GM18505 (cell line): ENCODE results near the gene PAPOLB.
"Not testable (repeated sequence)": the region's sequence is repeated elsewhere in the genome, so short reads cannot be mapped to it uniquely, and the experiment has no call there.

Experiments used
- ATAC-seq: cut with Tn5 transposase; IDR thresholded peaks from one replicate; pipeline ENCODE4 v1.9.1; 2021; ENCODE audit not compliant: unreplicated experiment
- POLR2A ChIP-seq: IDR thresholded peaks from 4 replicates; pipeline ENCODE4 v1.6.1; 2011; ENCODE audit warnings: borderline replicate concordance; ENCODE audit not compliant: insufficient read depth, insufficient read length; ENCODE audit errors: extremely low read depth

PAPOLB gene

DNA sequence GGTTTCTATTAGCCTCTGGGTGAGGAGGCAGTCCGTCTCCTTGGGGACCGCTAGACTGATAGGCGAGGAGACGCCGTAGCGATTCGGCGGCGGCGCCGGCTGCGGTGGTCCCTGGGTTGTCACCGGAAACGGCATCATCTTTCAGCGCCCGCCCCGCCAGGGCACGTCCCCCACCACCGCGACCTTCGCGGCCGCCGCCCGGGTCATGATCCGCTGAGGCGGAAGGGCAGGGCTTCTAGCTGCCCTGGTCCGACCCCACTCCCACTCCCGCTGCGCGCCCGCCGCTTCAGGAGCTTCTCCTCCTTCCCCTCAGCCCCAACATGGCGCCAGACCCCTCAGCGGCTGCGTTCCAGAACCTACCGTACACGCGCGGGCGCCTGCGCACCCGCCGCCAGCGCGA, at the start of gene PAPOLB:
PAPOLB (minus strand) TSS at position 358 of the 400 bp plus-strand sequence; CDS start at position 138, 220 bp downstream.
- no peak for TF ChIP-seq POLR2A
- no peak for ATAC-seq

DNA sequence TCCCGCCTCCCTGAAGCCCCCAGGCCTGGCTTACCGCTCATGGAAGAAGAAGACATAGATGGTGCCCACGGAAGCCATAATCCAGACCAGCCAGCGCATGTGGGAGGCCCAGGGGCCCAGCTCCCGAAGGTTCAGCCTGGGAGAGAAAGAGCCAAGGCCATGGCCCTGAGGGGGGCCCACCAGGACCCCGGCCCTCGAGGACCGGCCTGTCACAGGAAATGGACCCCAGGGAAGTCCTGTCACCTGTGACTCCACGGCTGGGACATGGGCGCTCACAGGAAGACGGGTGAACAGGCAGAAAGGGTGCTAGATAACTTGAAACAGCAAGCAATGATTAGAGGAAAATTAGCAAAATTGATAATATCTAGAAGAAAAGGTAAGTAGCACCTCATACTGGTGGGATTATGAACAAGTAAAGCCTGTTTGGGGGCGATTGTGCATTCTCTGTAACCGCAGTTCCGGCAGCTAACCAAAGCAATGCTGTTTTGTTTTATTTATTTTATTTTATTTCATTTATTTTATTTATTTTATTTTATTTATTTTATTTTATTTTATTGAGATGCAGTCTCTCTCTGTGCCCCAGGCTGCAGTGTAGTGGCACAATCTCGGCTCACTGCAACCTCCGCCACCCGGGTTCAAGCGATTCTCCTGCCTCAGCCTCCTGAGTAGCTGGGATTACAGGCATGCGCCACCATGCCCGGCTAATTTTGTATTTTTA, 49.4 kb upstream of the PAPOLB start:
- no peak for TF ChIP-seq POLR2A
- no peak for ATAC-seq

DNA sequence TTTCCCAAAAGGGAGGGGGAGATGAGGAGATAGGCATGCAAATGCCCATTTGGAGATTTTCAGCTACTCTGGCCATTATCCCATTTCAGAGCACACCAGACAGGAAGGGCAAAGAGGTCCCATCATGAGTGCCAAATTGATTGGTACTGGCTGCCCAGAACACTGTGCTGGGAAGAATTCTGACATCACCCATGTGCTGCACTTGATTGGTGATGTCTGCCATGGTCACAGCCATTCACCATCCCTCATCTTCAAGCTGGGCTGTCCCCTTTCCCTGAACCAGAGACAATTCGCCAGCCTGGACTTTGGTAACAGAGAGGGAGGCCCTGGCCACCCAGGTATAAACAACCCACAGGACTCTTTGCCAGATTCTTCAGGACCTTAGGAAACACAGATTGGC, 44.9 kb upstream of the PAPOLB start:
- ATAC-seq: no peak
- no peak for TF ChIP-seq POLR2A

DNA sequence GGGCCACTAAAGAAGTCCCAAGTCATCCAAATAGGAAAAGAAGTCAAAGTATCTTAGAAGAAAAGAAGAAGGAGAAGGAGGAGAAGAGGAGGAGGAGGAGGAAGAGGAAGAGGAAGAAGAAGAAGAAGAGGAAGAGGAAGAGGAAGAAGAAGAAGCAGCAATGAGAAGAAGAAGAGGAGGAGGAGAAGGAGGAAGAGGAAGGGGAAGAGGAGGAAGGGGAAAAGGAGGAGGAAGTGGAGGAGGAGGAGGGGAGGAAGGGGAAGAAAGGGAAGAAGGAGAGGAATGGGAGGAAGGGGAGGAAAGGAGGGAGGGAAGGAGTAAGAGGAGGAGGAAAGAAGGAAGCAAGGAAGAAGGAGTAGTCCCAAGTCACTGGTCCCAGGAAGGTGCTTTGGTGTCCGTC, 43.3 kb upstream of the PAPOLB start:
- ATAC-seq: no peak
- TF ChIP-seq POLR2A: no peak

DNA sequence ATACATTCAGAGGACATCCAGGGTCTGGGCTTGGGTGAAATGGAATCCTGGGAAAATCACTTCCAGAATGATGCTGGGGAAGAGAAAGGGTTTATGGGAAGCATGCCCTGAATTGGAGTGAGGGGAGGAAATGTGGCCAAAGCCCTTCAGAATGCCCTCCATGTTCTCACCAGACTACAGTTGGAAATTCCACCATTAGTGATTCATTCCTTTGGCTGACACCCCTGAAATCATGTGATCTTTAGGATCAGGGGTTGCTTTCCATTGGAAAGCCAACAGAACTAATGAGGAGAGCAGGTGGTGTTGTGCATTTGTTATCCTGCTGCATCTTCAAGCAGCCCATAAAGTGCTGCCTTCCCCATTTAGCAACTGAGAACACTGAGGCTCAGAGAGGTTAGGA, 42.5 kb upstream of the PAPOLB start:
- no peak for ATAC-seq

DNA sequence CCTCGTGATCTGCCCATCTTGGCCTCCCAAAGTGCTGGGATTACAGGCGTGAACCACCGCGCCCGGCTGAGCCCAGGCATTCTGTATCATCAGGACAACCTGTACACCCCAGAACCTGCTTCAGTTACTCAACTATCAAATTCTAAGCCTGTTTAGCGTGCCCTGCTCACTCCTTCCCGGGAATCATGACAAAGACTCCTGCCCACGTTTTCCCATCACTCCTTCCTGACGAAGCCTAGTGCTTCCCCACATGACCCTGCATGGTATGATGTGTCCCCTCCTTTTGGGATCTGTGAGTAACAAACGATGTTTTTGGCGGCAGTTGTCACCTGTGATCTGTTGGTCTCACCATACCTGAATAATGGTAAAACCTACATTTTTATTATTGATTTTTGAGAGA, 33.9 kb upstream of the PAPOLB start:
- no peak for ATAC-seq

More for the DNA sequence above, 42.5 kb upstream of the PAPOLB start:
- TF ChIP-seq POLR2A: no peak

DNA sequence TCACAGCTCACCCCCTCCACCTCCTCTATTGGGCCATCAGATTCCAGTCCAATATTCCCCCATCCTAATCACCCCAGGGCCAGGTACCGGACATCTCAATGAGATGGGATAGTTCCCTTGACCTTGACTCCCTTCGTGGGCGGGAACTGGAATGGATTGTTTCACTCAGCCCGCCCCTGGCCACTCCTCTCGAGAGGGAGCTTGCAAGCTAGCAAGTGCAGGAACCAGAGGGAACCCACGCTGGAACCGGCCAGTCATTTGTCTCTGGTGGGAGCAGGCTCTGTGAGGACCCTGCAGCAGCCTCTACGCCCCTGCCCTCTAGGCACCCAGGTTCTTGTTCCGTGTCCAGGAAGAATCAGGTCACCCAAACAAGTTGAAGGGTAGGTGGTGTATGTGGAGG, 32.7 kb upstream of the PAPOLB start:
- no peak for TF ChIP-seq POLR2A
- no peak for ATAC-seq

More for the DNA sequence above, 33.9 kb upstream of the PAPOLB start:
- no peak for TF ChIP-seq POLR2A

DNA sequence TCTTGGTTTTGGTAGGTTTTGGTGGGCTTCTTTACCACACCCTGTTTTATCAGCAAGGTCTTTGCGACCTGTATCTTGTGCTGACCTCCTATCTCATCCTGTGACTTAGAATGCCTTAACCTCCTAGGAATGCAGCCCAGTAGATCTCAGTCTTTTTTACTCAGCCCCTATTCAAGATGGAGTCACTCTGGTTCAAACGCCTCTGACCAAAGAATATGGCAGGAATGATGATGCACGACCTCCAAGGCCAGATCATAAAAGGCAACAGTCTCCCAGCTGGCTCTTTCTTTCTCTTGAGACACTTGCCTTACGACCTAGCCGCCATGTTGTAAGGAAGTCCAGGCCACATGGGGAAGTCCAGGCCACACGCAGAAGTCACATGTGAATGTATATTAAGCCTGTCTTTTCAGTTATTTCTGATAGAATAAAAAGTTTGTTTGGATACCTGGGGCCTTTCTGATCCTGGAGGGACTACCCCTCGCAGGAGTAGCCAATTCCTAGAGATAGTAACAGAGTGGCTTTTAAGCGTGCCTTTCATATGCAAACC, 32.2 kb upstream of the PAPOLB start:
- no peak for TF ChIP-seq POLR2A
- no peak for ATAC-seq

DNA sequence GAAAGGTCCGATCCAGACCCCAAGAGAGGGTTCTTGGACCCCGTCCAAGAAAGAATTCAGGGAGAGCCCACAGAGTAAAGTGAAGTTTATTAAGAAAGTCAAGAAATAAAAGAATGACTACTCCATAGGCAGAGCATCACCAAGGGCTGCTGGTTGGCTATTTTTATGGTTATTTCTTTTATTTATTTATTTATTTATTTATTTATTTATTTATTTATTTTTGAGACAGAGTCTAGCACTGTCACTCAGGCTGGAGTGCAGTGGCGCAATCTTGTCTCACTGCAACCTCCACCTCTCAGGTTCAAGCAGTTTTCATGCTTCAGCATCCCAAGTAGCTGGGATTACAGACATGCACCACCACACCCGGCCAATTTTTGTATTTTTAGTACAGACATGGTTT, 31.4 kb upstream of the PAPOLB start:
- not testable (repeated sequence) for ATAC-seq

DNA sequence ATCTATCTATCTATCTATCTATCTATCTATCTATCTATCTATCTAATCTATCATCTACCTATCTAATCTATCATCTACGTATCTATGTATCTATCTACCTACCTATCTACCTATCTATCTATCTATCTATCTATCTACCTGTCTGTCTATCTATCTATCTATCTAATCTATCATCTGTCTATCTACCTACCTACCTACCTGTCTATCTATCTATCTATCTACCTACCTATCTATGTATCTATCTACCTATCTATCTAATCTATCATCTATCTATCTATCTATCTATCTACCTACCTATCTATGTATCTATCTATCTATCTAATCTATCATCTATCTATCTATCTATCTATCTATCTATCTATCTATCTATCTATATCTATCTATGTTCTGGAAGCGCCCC, 29.7 kb upstream of the PAPOLB start:
- not testable (repeated sequence) for ATAC-seq

DNA sequence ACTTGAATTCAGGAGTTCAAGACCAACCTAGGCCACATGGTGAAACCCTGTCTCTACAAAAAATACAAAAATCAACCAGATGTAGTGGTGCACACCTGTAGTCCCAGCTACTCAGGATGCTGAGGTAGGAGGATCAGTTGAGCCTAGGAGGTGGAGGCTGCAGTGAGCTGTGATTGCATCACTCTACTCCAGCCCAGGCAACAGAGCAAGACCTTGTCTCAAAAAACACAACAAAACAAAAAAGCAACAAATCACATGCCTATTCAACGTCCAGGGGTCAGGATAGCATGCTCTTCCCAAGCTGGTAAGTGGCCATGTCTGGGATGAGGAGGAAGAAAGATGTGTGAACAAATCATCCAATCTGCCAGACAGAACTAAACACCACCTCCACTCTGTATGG, 27.9 kb upstream of the PAPOLB start:
- no peak for ATAC-seq
- no peak for TF ChIP-seq POLR2A

DNA sequence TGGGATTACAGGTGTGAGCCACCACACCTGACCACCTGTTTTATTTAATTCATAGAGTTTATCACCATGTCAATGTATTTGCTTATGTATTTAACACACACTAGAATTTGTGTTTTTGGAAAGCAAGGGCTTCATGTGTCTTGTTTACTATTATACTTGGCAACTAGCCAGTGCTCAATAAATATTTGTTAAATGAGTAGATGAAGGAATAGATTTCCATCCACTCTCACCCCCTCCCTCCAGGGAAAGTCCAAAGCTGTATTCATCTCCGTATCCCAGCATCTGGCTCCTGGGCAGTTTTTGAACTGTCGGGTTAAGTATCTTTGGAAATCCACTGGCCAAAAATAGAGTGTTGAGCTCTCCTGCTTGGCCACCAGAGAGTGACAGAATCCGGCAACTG, 26.3 kb upstream of the PAPOLB start:
- no peak for ATAC-seq
- no peak for TF ChIP-seq POLR2A

DNA sequence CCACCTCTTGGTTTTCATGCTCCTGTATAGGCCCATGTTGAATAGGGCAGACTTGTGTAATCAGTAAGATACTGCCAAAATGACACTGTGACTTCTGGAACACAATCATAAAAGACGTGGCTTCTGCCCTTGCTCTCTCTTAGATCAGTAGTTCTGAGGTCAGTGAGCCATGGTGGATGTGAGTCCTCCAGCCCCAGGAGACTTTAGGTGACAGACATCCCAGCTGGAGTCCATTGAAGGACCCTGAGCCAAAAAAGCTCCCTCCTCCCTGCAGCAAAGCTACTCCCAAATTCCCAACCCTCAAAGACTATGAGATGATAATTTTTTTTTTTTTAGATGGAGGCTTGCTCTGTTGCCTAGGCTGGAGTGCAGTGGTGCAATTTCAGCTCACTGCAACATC, 24.8 kb upstream of the PAPOLB start:
- no peak for ATAC-seq
- TF ChIP-seq POLR2A: no peak

DNA sequence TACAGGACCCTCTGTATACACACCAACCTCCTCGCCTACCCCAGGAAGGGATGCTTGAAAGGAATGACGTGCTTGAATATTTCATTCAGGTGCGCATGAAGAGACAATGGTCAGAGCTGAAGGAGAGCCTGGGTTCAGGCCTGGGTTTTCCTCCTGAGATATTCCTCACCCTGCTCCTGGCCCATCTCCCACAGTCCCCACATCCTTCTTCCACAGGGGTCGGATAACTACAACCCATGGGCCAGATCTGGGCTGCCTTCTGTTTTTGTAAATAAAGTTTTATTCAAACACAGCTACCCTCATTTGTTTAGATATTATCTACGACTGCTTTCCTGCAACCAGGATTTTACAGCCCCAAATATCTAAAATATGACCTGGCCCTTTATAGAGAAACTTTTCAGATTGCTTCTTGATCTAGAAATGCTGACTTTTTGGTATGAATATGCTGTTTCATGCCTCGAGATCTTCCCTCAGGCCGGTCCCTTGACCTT, 23.5 kb upstream of the PAPOLB start:
- ATAC-seq: no peak
- TF ChIP-seq POLR2A: no peak
